A673 (cell line): ENCODE results near the gene ZNF813. TPM values are rescaled to one million over a fixed set of nuclear protein-coding genes. Genes with fewer than 3 reads are reported as not detected.

Source experiments
- BruUV-seq: library from RNA; stranded (reverse); fragments of 400-500 nt; replicated peaks from 2 replicates; lab custom pipeline; 2021; lab: Mats Ljungman, UMichigan
- CTCF ChIA-PET: fragments of 300-600 bp; sonication (Branson Sonifier 250); formaldehyde crosslinking; loops from one replicate; lab custom pipeline; 2022; ENCODE audit warnings: antibody characterized with exemption; lab: Charles Lee
- POLR2A ChIA-PET: fragments of 300-600 bp; sonication (Branson Sonifier 250); formaldehyde crosslinking; loops from one replicate; lab custom pipeline; 2022; ENCODE audit warnings: antibody characterized with exemption; ENCODE audit not compliant: low non-redundant PET; lab: Charles Lee
- DNase-seq: peaks from one replicate; pipeline ENCODE4 v3.0.0-alpha.2; 2015; ENCODE audit warnings: low spot score
- H3K27ac ChIP-seq: fragments of 200-600 bp; sonication (generic); 2 replicates; pipeline ENCODE4 v1.5.1; 2016; ENCODE audit warnings: mixed run types, low read depth, mild to moderate bottlenecking, mixed read lengths, antibody characterized with exemption, low read length; ENCODE audit not compliant: poor library complexity, severe bottlenecking
- H3K27me3 ChIP-seq: fragments of 200-600 bp; sonication (generic); replicated peaks from 2 replicates; pipeline ENCODE4 v1.6.1; 2017; ENCODE audit warnings: mixed run types, low read depth, mild to moderate bottlenecking, mixed read lengths, antibody characterized with exemption, low read length; ENCODE audit not compliant: insufficient read depth, poor library complexity
- H3K36me3 ChIP-seq: fragments of 200-600 bp; sonication (generic); 2 replicates; pipeline ENCODE4 v1.6.1; 2016; ENCODE audit warnings: mixed run types, mild to moderate bottlenecking, mixed read lengths, antibody characterized with exemption, low read length; ENCODE audit not compliant: insufficient read depth, poor library complexity, severe bottlenecking
- H3K4me1 ChIP-seq: fragments of 200-600 bp; sonication (generic); 2 replicates; pipeline ENCODE4 v1.6.1; 2017; ENCODE audit warnings: mixed run types, mild to moderate bottlenecking, mixed read lengths, antibody characterized with exemption, low read length; ENCODE audit not compliant: insufficient read depth, poor library complexity, severe bottlenecking
- H3K4me3 ChIP-seq: fragments of 200-600 bp; sonication (generic); 2 replicates; pipeline ENCODE4 v1.5.1; 2016; ENCODE audit warnings: low read depth, mixed run types, mild to moderate bottlenecking, mixed read lengths, low read length; ENCODE audit not compliant: poor library complexity, severe bottlenecking
- H3K9me3 ChIP-seq: fragments of 200-600 bp; sonication (generic); 2 replicates; pipeline ENCODE4 v1.6.1; 2016; ENCODE audit warnings: mixed run types, low read depth, mild to moderate bottlenecking, mixed read lengths, antibody characterized with exemption, low read length; ENCODE audit not compliant: poor library complexity, severe bottlenecking
- EZH2 ChIP-seq: fragments of 200-600 bp; sonication (generic); IDR thresholded peaks from 2 replicates; pipeline ENCODE4 v1.6.1; 2017; ENCODE audit warnings: borderline replicate concordance, low read depth, mild to moderate bottlenecking, mixed read lengths, antibody characterized with exemption, low read length; ENCODE audit not compliant: poor library complexity, severe bottlenecking
- intact Hi-C: fragments of 100-400 bp; cut with micrococcal nuclease; formaldehyde crosslinking; loops from one replicate; pipeline ENCODE4 v1.10.0; 2022; ENCODE audit not compliant: unreplicated experiment
- total RNA-seq: library from RNA; stranded (reverse); gene quantifications from 2 replicates; pipeline ENCODE4 v1.2.3, GENCODE V29; 2021
- TF ChIP-seq, protein P1 (sequence below): fragments of 300-800, 200-600 bp; sonication (generic); conservative IDR thresholded peaks from 2 replicates; pipeline ENCODE4 v1.5.1; 2017; ENCODE audit warnings: low read depth, mild to moderate bottlenecking, antibody characterized with exemption, low read length, moderate library complexity, mixed read lengths

ZNF813 gene
- total RNA-seq, 1 experiment from 2014 or later, result 5.6 TPM

DNA sequence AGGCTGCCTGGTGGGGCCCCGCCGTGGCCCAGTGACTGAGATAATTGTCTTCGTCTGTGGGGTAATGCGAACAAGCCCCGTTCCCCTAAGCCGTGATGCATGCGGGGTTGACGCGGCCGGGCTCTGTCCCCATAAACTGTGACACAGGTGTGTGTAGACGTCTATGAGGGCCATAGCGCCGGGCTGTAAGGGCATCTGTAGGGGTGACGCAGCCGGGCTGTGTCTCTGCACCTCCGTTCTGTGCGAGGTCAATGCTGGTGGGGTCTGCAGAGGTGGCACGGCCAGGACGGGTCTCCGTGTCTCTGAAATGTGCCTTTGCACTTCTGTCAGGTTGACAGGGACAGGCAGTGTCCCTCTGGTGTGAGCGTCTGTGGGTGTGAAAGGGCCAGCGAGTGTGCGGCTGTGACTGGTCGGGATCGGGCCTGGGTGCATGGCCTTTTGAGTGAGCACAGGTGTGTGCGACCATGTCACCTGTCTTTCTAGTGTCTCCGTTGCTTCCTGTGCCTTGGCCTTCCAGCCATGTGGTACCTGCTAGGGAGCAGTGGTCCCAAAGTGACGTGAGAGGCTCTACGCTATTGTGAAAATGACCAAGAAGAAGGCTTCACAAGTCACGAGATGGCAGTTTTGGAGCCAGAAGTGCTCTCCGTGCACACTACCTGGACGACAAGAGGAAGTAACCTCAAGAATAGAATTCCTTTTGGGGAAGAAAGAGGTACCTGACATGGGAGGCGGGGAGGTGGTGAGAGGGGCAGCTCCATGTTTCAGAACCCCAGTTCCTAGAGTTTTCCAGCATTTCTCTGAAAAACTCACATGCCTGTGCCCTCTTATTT lies 54.1 kb downstream of the ZNF813 start:
- BruUV-seq, result TSS peak; percentile 55
- POLR2A ChIA-PET, result no interaction called here

DNA sequence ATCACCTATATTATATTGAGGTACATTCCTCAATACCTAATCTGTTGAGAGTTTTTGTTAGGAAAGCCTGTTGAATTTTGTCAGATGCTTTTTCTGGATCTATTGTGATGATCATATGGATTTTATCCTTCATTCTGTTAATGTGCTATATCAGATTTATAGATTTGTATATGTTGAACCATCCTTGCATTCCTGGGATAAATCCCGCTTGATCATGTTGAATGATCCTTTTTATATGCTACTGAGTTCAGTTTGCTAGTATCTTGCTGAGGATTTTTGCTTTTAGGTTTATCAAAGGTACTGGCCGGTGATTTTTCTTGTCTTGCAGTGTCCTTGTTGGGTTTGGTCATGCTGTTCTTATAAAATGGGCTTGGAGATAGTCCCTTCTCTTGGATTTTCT lies 58.4 kb downstream of the ZNF813 start:
- intact Hi-C loops, result no loop called here
- CTCF ChIA-PET, result no interaction called here

More for the DNA sequence above, 54.1 kb downstream of the ZNF813 start:
- no peak for TF ChIP-seq EZH2
- TF ChIP-seq, protein P1, sequence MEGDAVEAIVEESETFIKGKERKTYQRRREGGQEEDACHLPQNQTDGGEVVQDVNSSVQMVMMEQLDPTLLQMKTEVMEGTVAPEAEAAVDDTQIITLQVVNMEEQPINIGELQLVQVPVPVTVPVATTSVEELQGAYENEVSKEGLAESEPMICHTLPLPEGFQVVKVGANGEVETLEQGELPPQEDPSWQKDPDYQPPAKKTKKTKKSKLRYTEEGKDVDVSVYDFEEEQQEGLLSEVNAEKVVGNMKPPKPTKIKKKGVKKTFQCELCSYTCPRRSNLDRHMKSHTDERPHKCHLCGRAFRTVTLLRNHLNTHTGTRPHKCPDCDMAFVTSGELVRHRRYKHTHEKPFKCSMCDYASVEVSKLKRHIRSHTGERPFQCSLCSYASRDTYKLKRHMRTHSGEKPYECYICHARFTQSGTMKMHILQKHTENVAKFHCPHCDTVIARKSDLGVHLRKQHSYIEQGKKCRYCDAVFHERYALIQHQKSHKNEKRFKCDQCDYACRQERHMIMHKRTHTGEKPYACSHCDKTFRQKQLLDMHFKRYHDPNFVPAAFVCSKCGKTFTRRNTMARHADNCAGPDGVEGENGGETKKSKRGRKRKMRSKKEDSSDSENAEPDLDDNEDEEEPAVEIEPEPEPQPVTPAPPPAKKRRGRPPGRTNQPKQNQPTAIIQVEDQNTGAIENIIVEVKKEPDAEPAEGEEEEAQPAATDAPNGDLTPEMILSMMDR, result no peak
- H3K27me3 ChIP-seq, result no peaks in the 10 kb centered on the region
- H3K9me3 ChIP-seq, result peaks cover 18% of the 10 kb centered on the region
- no peak for DNase-seq
- intact Hi-C loops, result no loop called here
- no peaks in the 10 kb centered on the region for H3K36me3 ChIP-seq
- peak overlapping the region; percentile 83 for H3K4me3 ChIP-seq
- peak overlapping the region; percentile 68 for H3K27ac ChIP-seq
- CTCF ChIA-PET, result no interaction called here
- H3K4me1 ChIP-seq, result no peaks in the 10 kb centered on the region

DNA sequence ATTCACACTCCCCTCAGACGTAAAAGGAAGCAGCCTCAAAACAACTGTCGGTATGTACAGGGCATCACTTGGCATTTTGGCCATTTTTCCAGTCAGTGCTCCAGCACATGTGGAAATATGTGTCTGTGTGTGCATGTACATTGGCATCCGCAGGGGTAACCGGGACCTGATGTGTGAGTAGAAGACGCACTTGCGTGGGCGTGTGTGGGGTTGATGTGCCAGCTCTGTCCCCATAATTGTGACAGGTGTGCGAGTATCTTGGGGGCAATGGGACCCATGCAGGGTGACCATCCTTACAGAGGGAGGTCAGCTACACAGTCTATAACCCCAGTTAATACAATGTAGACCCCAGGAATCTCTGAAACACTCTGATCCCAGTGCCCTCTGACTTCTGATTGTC lies 63.1 kb downstream of the ZNF813 start:
- Histone ChIP-seq H3K36me3 (no peaks in the 10 kb centered on the region), H3K4me3 (no peak overlapping the region), H3K9me3 (peaks cover 7% of the 10 kb centered on the region), H3K27me3 (no peaks in the 10 kb centered on the region), H3K4me1 (no peaks in the 10 kb centered on the region), H3K27ac (no peak overlapping the region)
- CTCF ChIA-PET, result no interaction called here
- no TSS peak for BruUV-seq
- no peak for DNase-seq
- TF ChIP-seq, protein P1, result no peak
- TF ChIP-seq EZH2, result no peak
- intact Hi-C loops, result no loop called here
- POLR2A ChIA-PET, result no interaction called here

More for the DNA sequence above, 58.4 kb downstream of the ZNF813 start:
- H3K4me3 ChIP-seq, result no peak overlapping the region
- no peak for DNase-seq
- H3K9me3 ChIP-seq, result peaks cover 8% of the 10 kb centered on the region
- TF ChIP-seq, protein P1, result no peak
- TF ChIP-seq EZH2, result no peak
- no peaks in the 10 kb centered on the region for H3K4me1 ChIP-seq
- POLR2A ChIA-PET, result no interaction called here
- BruUV-seq, result no TSS peak
- no peaks in the 10 kb centered on the region for H3K27me3 ChIP-seq
- no peak overlapping the region for H3K27ac ChIP-seq
- no peaks in the 10 kb centered on the region for H3K36me3 ChIP-seq
